BJ (cell line): Measurements from ENCODE around the gene MDGA2. TPM values are rescaled to one million over a fixed set of nuclear protein-coding genes. Genes with fewer than 3 reads are reported as not detected.

Experiments used
- CTCF ChIA-PET: fragments of 350-600 bp; formaldehyde crosslinking; extraction: SDS; loops from one replicate; lab custom pipeline; 2021; ENCODE audit warnings: antibody characterized with exemption, inconsistent platforms; lab: Yijun Ruan, JAX
- POLR2A ChIA-PET: fragments of 300-600 bp; sonication (Branson Sonifier 250); formaldehyde crosslinking; extraction: SDS; loops from one replicate; lab custom pipeline; 2021; ENCODE audit warnings: antibody characterized with exemption; lab: Charles Lee
- DNase-seq: peaks from one replicate; pipeline ENCODE4 v3.0.0-alpha.2; 2011; ENCODE audit warnings: low read depth
- H3K27me3 ChIP-seq: 2 replicates; pipeline ENCODE4 v1.6.0; 2011; ENCODE audit warnings: low read length; ENCODE audit not compliant: control insufficient read depth, insufficient read depth
- H3K36me3 ChIP-seq: 2 replicates; pipeline ENCODE4 v1.5.1; 2011; ENCODE audit warnings: low read length; ENCODE audit not compliant: control insufficient read depth, insufficient read depth
- H3K4me3 ChIP-seq: 2 replicates; pipeline ENCODE4 v1.5.1; 2011; ENCODE audit warnings: low read depth, mild to moderate bottlenecking, control low read depth, low read length
- polyA plus RNA-seq: library from polyadenylated mRNA; depleted of rRNA; stranded (reverse); fragments of >200 nt; gene quantifications from 2 replicates; pipeline ENCODE4 v1.2.3, GENCODE V29; 2011
- TF ChIP-seq, protein P1 (sequence below): IDR thresholded peaks from 2 replicates; pipeline ENCODE4 v1.5.1; 2011; ENCODE audit warnings: low read depth, mild to moderate bottlenecking, control low read depth, inconsistent platforms, low read length, moderate library complexity; ENCODE audit not compliant: insufficient read depth

Gene MDGA2
- polyA plus RNA-seq, 1 experiment: not detected

DNA sequence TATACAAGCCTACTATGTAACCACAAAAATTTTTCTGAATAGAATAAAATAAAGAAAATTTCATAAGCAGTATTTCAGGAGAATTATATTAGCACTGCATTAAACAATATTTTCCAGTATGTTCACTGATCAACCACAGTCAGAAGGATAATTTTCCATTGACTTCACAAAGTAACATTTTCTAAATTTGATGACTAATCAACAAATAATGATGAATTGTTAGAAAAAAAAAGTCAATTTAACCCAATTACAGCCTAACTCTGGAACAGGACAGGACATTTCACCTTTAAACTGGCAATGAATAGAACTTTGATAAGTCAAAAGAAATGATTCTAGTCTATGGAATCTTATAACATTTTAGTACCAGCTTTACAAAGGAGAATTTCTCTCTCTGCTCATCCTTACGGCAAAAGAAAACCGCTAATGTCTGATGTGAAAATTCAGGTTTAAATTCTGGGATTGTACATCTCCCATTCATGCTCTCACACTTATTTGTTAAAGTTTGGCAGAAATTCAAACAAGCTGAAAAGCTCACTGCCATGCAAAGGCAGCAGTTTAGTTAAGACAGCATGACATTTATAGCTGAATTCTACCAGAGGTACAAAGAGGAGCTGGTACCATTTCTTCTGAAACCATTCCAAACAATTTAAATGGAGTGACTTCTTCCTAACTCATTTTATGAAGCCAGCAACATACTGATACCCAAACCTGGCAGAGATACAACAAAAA lies 84.5 kb downstream of the MDGA2 start:
- TF ChIP-seq, protein P1, sequence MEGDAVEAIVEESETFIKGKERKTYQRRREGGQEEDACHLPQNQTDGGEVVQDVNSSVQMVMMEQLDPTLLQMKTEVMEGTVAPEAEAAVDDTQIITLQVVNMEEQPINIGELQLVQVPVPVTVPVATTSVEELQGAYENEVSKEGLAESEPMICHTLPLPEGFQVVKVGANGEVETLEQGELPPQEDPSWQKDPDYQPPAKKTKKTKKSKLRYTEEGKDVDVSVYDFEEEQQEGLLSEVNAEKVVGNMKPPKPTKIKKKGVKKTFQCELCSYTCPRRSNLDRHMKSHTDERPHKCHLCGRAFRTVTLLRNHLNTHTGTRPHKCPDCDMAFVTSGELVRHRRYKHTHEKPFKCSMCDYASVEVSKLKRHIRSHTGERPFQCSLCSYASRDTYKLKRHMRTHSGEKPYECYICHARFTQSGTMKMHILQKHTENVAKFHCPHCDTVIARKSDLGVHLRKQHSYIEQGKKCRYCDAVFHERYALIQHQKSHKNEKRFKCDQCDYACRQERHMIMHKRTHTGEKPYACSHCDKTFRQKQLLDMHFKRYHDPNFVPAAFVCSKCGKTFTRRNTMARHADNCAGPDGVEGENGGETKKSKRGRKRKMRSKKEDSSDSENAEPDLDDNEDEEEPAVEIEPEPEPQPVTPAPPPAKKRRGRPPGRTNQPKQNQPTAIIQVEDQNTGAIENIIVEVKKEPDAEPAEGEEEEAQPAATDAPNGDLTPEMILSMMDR: no peak
- Histone ChIP-seq H3K36me3 (no peaks in the 10 kb centered on the region), H3K27me3 (no peaks in the 10 kb centered on the region), H3K4me3 (no peak overlapping the region)
- CTCF ChIA-PET: no interaction called here
- DNase-seq: no peak
- POLR2A ChIA-PET: no interaction called here

DNA sequence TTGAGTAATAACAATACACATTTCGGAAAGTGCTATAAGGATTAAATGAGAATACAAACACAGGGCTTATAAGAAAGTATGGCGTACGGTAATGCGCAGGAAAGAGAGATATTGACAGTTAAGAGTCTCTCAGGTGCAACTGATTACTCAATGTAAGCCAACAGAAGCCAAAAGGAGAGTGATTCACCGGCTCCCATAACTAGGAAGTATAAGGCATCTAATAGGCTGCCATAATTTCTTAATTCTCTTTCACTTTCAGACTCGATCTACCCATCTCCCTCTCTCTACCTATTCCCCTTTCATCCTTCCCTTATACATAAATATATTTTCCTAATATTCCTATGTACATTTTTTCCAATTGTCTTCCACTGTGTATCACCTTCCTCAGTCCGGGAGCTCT lies 90.0 kb downstream of the MDGA2 start:
- CTCF ChIA-PET: interaction anchor here (2.0 kb wide), 1 partner anchor 16 kb away, joined by 5 read pairs; no protein-coding TSS in a partner anchor
- Histone ChIP-seq H3K4me3 (no peak overlapping the region), H3K27me3 (no peaks in the 10 kb centered on the region), H3K36me3 (no peaks in the 10 kb centered on the region)
- TF ChIP-seq, protein P1: no peak
- POLR2A ChIA-PET: no interaction called here
- no peak for DNase-seq

DNA sequence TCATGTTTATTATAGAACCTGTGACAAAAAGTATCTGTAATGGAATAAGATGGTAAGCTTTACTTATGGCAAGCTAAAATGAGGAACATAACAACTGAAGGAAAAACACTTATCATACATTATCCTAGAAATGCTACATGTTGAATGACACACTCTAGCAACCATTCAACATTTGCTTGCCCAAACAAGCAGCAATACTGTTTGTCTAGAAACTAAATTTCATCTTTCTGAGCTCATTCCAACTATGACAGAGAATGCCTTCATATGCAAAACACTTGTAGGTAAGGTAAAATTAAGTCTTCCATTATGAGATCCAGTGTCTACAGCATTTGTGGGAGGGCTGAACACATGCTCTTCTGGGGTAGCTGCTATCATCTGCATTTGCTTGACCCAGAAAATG lies 108.1 kb downstream of the MDGA2 start:
- ChIA-PET POLR2A (no interaction called here), CTCF (no interaction called here)
- Histone ChIP-seq H3K4me3 (no peak overlapping the region), H3K36me3 (no peaks in the 10 kb centered on the region), H3K27me3 (no peaks in the 10 kb centered on the region)
- DNase-seq: no peak
- TF ChIP-seq, protein P1: no peak

DNA sequence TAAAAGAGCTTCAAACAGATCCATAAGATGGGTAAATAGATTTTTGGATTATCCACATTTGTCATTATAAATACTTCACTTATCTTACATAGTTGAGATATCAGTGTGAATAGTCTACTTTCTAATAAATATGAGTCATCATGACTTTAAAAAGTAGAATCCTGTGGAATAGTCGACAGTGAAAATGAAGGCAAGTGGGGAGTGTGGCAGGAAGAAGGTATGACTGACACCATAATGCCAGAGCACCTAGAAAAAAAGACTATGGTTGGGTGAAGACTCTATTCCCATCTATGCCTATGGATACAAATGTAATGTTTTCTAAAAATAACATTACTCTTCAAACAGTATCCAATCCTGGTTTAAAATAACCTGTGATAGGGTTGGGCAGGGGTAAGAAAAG lies 117.5 kb downstream of the MDGA2 start:
- DNase-seq: no peak
- Histone ChIP-seq H3K4me3 (no peak overlapping the region), H3K27me3 (no peaks in the 10 kb centered on the region), H3K36me3 (no peaks in the 10 kb centered on the region)
- ChIA-PET CTCF (no interaction called here), POLR2A (no interaction called here)
- TF ChIP-seq, protein P1: no peak

DNA sequence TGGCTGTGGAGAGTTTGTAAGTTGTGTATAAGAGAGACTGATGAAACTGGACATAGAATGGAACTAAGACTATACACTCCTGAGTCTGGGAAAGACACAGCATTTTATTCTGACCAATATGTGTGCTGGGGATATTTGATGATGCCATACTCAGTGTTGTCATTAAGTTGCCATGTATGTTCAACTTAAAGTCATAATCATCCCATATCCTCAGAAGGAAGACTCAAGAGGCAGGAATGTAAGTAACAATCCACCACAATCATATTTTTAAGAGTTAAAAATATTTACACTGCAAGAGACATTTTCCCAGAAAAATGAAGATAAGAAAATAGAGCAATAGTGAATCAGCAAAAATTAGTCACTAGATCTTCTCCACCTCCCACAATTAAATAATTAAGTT lies 120.1 kb downstream of the MDGA2 start:
- H3K27me3 ChIP-seq: no peaks in the 10 kb centered on the region
- POLR2A ChIA-PET: no interaction called here
- H3K36me3 ChIP-seq: no peaks in the 10 kb centered on the region
- CTCF ChIA-PET: no interaction called here
- H3K4me3 ChIP-seq: no peak overlapping the region
- TF ChIP-seq, protein P1: no peak
- DNase-seq: no peak
